ENCODE measurements around the gene MRC2. TPM values are rescaled to one million over a fixed set of nuclear protein-coding genes. Genes with fewer than 3 reads are reported as not detected.

MRC2 gene
- total and polyA plus RNA-seq, 3 donors from 2014 or later: 32.9 to 60.9 (median 40.3) TPM

DNA sequence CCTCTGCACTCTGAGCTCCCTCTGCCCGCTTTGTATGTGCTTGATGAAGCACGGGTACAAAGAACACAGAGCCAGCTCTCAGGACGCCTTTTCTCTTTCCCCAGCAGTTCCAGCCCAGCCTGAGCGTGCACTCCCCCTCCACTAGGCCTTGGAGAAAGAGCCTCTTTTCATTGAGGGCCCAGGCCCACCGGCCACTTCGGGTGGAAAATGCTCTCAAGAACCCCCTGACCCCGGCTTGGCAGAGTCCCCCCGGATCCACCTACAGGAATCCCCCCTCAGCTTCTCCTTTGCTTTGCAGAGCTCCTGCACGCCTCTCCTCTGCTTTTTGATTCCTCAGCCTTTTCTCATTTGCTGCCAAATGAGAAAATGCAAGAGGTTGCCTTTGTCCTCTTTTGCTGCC, 30.2 kb downstream of the MRC2 start:
- Histone ChIP-seq H3K4me3 (no peak overlapping the region), H3K9me3 (no peaks in the 10 kb centered on the region), H3K36me3 (ENCODE audit: low read depth, missing control alignments) (no peaks in the 10 kb centered on the region), H3K27ac (no peak overlapping the region), H3K27me3 (no peaks in the 10 kb centered on the region), H3K4me1 (peaks cover 45% of the 10 kb centered on the region)
- WGBS, 2 donors: 36 to 42% methylated on average over 9 of the region's 9 CpGs
- no peak for DNase-seq
- intact Hi-C loops (cut with DNase I; ENCODE audit: low total_unique reads): no loop called here
- TF ChIP-seq CTCF (IDR thresholded peaks at IDR 0.05): no peak
- TF ChIP-seq POLR2A (IDR thresholded peaks at IDR 0.05): no peak

DNA sequence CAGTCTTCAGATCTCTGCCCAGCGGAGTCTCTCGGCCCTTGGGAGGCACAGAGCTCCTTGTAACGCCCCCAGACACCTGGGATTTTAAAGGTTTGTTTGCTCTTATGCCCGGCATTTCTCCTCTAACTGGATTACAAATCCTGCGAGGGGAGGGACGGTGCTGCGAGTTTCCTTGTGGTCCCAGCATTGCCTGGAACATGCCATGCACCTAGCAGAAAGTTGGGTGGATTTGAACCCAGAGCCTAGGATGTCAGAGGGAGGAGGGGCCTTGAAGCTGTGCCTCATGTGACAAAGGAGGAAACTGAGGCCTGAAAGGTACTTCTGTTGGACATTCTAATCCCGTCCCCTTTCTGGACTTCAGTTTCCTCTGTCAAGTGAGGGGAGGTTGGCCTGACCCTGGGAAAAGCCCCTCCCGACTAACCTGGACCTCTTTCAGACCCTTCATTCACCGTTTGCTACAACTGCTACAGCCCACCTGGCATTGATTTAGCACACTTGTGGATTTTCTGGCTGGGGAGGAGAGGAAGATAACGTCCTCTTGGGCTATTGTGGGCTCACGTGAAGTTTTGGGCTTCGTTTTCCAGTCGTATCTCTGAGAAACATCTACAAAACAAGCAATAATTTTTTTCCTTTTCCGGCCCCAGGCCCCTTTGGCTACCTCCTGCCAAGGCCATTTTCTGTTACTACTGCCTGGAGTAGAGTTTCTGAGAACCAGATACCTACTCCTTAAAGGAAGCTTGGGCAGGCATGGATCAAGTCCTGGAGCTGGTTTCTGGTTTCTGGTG, 30.9 kb downstream of the MRC2 start:
- H3K36me3 ChIP-seq (ENCODE audit: low read depth, missing control alignments): no peaks in the 10 kb centered on the region
- intact Hi-C loops (cut with DNase I; ENCODE audit: low total_unique reads): no loop called here
- DNase-seq: no peak
- H3K27ac ChIP-seq: no peak overlapping the region
- WGBS, 2 donors: 42 to 48% methylated on average over 14 to 15 of the region's 15 CpGs
- H3K4me1 ChIP-seq: peaks cover 40% of the 10 kb centered on the region
- no peaks in the 10 kb centered on the region for H3K9me3 ChIP-seq
- no peak overlapping the region for H3K4me3 ChIP-seq
- TF ChIP-seq POLR2A (IDR thresholded peaks at IDR 0.05): no peak
- no peak for TF ChIP-seq CTCF (IDR thresholded peaks at IDR 0.05)
- no peaks in the 10 kb centered on the region for H3K27me3 ChIP-seq

- no peak overlapping the region for H3K27ac ChIP-seq
- no peak for DNase-seq
- WGBS, 2 donors: 94 to 98% methylated on average over 2 of the region's 2 CpGs
- intact Hi-C loops (cut with DNase I; ENCODE audit: low total_unique reads): no loop called here
- TF ChIP-seq CTCF (IDR thresholded peaks at IDR 0.05) (no peak), POLR2A (IDR thresholded peaks at IDR 0.05) (no peak)
- no peaks in the 10 kb centered on the region for H3K9me3 ChIP-seq
- H3K4me3 ChIP-seq: no peak overlapping the region
- no peaks in the 10 kb centered on the region for H3K27me3 ChIP-seq
- peaks cover 25% of the 10 kb centered on the region for H3K4me1 ChIP-seq
- H3K36me3 ChIP-seq (ENCODE audit: low read depth, missing control alignments): no peaks in the 10 kb centered on the region
Measured at GRCh38 chr17:62660629-62661118, 33.2 kb downstream of the MRC2 start.

DNA sequence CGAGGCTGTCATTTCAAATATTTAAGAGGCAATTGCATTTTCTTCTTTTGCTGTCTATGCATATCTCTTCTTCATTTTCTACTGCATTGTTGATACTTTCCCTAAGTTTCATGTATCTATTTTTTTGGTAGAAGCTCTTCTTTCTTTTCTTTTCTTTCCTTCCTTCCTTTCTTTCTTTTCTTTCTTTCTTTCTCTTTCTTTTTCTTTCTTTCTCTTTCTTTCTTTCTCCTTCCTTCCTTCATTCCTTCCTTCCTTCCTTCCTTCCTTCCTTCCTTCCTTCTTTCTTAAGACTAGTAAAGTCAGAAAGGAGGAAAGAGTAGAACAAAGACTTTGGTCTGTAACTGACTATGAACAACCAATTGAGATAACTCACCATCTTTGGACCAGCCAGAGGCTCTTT, 33.9 kb downstream of the MRC2 start:
- Histone ChIP-seq H3K4me3 (no peak overlapping the region), H3K27ac (no peak overlapping the region), H3K4me1 (peaks cover 19% of the 10 kb centered on the region), H3K27me3 (no peaks in the 10 kb centered on the region), H3K9me3 (no peaks in the 10 kb centered on the region), H3K36me3 (ENCODE audit: low read depth, missing control alignments) (no peaks in the 10 kb centered on the region)
- 98 to 100% methylated on average over 1 of the region's 1 CpG for WGBS, 2 donors
- TF ChIP-seq POLR2A (IDR thresholded peaks at IDR 0.05): no peak
- TF ChIP-seq CTCF (IDR thresholded peaks at IDR 0.05): no peak
- intact Hi-C loops (cut with DNase I; ENCODE audit: low total_unique reads): no loop called here
- no peak for DNase-seq

GRCh38 chr17:62662855-62663254, 35.4 kb downstream of the MRC2 start:
- peaks cover 9% of the 10 kb centered on the region for H3K4me1 ChIP-seq
- no peaks in the 10 kb centered on the region for H3K36me3 ChIP-seq (ENCODE audit: low read depth, missing control alignments)
- H3K4me3 ChIP-seq: no peak overlapping the region
- TF ChIP-seq POLR2A (IDR thresholded peaks at IDR 0.05) (no peak), CTCF (IDR thresholded peaks at IDR 0.05) (no peak)
- WGBS, 2 donors: 86 to 94% methylated on average over 6 of the region's 6 CpGs
- DNase-seq: no peak
- no peaks in the 10 kb centered on the region for H3K27me3 ChIP-seq
- intact Hi-C loops (cut with DNase I; ENCODE audit: low total_unique reads): no loop called here
- no peak overlapping the region for H3K27ac ChIP-seq
- no peaks in the 10 kb centered on the region for H3K9me3 ChIP-seq
